MM.1S (cell line): ENCODE measurements around the gene ZNF841.

Source experiments
- CTCF ChIP-seq: fragments of 300-600 bp; sonication (generic); IDR thresholded peaks from 2 replicates; pipeline ENCODE4 v1.5.1; 2016; ENCODE audit warnings: antibody characterized with exemption, low read length, mixed read lengths
- EZH2 ChIP-seq: fragments of 300-600 bp; sonication (generic); optimal IDR thresholded peaks from 2 replicates; pipeline ENCODE3; 2017; ENCODE audit warnings: low read depth, mild to moderate bottlenecking, antibody characterized with exemption, low read length, mixed read lengths
- EZH2phosphoT487 ChIP-seq: fragments of 300-600 bp; sonication (generic); IDR thresholded peaks from 2 replicates; pipeline ENCODE4 v1.6.1; 2018; ENCODE audit warnings: antibody characterized with exemption, low read length

GRCh38 chr19:52095172-52096014 is at the start of gene ZNF841:
- TF ChIP-seq CTCF: no peak
- TF ChIP-seq EZH2phosphoT487: no peak
- no peak for TF ChIP-seq EZH2
